HG03159 (cell line): ENCODE data around the gene S100A6.
"Not testable (repeated sequence)": the region's sequence is repeated elsewhere in the genome, so short reads cannot be mapped to it uniquely, and the experiment has no call there.

Source experiments
- ATAC-seq: cut with Tn5 transposase; IDR thresholded peaks from one replicate; pipeline ENCODE4 v1.9.1; 2021; ENCODE audit warnings: mild to moderate bottlenecking, moderate library complexity; ENCODE audit not compliant: unreplicated experiment

Gene S100A6

DNA sequence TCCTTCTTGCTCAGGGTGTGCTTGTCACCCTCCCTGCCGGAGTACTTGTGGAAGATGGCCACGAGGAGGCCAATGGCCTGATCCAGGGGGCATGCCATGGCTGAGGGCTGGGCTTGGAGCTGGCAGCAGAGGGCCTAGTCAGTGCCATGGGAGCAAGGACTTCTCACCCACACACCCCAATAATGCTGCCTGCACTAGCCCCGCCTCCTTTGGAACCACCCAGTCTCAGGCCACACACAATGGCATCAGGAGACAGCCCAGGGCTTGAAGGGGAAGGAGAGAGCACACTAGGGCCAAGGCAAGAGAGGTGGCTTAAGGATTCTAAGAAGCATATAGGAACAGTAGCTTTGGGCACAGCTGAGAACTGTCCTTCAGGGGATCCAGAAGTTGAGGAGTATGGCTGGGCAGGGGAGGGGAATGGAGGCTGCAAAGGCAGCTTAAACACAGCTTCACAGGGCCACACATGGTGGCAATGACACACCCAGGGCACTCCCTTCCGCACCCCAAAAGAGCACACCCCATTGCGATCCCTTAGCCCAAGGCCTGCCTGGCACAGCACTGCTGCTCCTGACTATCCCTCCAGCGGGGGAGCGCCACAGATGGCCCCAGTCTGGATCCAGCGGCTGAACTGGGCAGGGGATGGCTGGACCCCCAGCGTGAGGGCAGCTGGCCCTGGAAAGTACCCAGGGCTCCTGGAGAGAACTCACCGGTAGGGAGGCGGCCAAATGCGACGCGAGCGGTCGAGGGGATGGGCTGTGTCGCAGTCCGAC lies at the start of gene S100A6:
S100A6 (minus strand) TSS at position 750 of the 770 bp plus-strand sequence; CDS start at position 98, 652 bp downstream.
- no peak for ATAC-seq

DNA sequence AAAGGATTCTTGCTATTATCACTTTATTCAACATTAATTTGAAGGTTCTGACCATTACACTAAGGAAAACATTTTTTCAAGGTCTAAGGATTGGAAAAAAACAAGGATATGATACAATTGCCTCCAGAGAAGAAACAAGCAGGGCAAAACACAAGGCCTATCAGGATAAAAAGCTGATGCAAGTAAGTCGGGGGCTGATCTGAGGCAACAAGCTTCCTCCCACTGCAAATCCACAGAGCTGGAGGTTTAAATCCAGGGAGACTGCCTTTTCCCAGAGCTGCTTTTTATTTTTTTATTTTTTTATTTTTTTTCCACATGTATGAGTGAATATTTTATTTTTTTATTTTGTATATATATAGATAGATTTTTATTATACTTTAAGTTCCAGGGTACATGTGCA lies 49.2 kb upstream of the S100A6 start:
- ATAC-seq = no peak

DNA sequence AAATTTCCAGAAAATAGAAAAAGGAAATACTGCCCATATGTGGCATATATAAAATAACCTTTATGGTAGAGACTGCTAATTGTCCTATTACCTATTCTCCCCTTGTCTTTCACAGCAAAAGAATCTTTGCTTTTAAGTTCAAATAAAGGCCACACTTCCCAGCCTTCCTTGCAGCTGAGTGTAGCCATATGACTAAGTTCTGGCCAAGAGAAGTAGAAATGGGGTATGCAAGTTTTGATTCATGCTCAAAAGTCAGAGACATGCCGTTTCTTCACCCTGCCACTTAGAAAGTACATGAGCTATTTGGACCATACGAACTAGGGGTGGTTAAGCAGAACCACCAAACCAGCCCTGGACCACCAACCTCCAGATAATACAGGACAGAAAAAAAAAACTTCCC lies 48.2 kb upstream of the S100A6 start:
- ATAC-seq = no peak

DNA sequence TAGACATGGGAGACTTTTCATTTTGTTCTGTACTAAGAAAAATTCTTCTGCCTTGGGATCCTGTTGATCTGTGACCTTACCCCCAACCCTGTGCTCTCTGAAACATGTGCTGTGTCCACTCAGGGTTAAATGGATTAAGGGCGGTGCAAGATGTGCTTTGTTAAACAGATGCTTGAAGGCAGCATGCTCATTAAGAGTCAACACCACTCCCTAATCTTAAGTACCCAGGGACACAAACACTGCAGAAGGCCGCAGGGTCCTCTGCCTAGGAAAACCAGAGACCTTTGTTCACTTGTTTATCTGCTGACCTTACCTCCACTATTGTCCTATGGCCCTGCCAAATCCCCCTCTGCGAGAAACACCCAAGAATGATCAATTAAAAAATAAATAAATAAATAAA lies 47.7 kb upstream of the S100A6 start:
- not testable (repeated sequence) for ATAC-seq

DNA sequence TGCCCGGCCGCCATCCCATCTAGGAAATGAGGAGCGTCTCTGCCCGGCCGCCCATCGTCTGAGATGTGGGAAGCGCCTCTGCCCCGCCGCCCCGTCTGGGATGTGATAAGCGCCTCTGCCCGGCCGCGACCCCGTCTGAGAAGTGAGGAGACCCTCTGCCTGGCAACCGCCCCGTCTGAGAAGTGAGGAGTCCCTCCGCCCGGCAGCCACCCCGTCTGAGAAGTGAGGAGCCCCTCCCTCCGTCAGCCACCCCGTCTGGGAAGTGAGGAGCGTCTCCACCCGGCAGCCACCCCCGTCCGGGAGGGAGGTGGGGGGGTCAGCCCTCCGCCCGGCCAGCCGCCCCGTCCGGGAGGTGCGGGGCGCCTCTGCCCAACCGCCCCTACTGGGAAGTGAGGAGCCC lies 47.0 kb upstream of the S100A6 start:
- not testable (repeated sequence) for ATAC-seq

DNA sequence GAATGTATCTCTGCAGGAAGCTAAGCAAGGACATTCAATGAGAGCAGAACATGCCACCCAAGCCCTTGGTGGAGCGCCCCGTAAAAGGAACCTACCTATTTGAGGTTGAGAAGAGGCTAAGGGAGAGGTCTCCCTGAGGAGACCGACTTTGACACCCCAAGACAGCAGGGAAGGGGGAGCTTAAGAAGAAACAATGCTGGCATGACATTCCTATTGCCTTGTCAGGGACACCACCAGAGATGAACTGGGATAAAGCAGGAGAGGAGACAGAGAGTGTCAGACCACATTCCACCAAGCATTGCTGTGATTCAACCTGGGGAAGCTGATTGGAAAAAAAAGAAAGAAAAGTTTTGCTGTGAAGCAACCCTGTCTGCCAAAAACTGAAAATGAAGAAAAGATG lies 43.1 kb upstream of the S100A6 start:
- ATAC-seq = no peak

DNA sequence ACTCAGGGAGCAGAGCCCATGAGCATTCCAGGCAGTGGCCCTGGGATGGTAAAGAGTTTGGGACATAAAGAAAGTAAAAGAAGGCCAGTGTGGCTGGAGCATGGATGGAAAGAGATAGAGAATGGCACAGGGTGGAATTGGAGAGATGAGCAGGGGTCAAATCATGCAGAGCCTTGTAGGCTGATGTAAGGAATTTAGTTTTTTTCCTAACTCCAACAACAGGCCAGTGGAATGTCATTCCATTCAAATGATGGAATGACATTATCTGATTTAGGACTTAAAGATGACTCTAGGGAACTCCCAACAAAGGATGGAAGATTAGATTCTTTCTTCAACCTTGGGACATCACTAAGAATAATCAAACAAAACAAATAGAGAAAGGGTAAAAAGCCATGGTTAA lies 42.7 kb upstream of the S100A6 start:
- ATAC-seq = no peak

DNA sequence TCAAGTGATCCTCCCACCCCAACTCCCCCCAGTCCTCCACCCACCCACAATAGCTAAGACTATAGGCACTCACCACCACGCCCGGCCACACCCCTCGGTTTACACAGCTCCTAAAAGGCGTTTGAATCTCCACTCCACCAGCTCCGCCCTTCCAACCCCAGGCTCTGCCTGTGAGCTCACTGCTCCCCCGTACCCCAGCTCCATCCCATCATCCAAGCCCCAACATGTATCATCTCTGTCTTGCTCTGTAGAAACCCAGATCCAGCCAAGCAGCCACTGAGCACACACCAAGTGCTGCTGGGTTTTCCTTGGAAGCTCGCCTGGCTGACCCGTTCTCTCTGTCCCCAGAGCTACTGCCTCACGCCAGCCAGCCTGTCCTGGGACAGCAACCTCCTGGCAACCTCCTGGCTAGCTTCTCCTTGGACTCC lies 41.8 kb upstream of the S100A6 start:
- no peak for ATAC-seq

DNA sequence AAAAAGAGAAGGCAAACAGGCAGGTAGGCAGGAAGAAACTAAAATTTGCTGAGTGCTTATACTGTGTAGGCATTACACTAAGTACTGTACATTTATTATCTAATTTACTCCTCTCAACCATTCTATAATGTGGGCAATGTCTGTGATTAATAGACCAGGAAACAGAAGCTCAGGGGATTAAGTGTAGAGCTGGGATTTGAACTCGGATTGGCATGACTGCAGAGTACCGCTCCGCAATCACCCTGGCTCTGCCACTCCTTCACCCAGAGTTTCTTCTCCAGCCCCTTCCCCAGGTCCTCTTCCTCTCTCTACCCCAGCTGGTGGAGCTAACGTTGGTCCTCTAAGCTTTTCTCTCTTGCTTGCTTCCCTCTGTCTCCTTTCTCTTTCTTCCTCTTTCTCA lies 41.3 kb upstream of the S100A6 start:
- no peak for ATAC-seq

DNA sequence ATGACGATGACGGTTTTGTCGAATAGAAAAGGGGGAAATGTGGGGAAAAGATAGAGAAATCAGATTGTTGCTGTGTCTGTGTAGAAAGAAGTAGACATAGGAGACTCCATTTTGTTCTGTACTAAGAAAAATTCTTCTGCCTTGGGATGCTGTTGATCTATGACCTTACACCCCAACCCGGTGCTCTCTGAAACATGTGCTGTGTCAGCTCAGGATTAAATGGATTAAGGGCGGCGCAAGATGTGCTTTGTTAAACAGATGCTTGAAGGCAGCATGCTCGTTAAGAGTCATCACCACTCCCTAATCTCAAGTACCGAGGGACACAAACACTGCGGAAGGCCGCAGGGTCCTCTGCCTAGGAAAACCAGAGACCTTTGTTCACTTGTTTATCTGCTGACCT lies 39.7 kb upstream of the S100A6 start:
- ATAC-seq = not testable (repeated sequence)

DNA sequence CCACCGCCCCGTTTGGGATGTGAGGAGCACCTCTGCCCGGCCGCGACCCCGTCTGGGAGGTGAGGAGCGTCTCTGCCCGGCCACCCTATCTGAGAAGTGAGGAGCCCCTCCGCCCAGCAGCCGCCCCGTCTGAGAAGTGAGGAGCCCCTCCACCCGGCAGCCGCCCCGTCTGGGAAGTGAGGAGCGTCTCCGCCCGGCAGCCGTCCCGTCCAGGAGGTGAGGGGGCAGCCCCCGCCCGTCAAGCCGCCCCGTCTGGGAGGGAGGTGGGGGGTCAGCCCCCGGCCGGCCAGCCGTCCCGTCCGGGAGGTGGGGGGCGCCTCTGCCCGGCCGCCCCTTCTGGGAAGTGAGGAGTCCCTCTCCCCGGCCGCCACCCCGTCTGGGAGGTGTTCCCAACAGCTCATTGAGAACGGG lies 39.3 kb upstream of the S100A6 start:
- not testable (repeated sequence) for ATAC-seq

DNA sequence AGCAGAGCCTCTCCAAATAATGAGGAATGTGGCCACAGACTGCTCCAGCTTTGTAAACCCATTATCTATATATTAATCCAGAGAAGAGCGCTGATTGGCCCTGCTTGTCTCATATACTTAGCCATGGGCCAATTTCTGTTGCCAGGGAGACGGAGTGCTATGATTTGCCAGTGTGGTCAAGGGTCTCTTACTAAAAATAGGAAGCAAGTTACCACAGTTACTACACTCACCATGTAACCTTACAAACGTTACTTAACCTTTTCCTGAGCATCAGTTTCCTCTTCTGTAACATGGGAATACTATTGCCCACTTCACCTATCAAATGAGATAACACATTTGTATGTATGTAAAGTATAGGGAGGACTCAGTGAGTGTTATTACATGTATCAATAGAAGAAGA lies 37.6 kb upstream of the S100A6 start:
- ATAC-seq = no peak

DNA sequence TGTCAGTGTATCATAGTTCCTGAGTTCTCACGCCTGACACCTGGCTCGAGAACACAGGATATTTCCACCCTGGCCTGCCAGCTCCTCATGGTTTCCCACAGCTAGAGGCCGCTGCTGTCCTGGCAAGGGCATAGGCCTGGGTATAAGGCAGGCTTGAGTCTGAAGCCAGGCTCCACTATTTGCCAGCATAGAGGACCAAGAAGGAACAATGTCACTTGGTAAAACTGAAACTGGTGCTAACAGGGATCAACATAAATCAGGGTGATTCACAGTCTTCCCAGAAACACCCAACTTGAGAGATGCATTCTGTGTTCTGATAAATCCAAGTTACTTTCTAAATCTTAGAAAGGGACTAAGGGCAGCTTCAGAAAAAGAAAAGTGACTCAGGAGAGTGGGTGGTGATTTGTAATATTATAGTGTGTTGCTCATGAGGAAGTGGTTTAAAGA lies 36.8 kb upstream of the S100A6 start:
- ATAC-seq = no peak

DNA sequence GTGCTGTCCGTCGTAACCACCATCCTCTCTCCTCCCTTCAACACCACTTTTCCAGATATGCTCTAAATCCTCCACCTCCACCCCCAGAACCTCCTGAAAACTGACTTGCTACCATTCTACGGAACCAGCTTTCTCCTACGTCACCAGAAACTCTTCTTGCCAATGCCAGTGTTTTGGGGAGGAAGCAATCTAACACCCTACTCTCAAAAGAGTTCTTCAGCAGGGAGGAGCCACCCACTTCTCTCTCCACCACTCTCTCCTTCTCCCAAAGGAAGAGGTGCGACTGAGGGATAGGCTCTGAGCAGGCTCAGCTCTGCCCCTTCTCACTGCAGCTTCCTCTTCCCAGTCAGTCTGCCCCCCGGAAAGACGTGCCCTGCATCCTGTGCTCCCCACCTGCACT lies 35.9 kb upstream of the S100A6 start:
- ATAC-seq = no peak

DNA sequence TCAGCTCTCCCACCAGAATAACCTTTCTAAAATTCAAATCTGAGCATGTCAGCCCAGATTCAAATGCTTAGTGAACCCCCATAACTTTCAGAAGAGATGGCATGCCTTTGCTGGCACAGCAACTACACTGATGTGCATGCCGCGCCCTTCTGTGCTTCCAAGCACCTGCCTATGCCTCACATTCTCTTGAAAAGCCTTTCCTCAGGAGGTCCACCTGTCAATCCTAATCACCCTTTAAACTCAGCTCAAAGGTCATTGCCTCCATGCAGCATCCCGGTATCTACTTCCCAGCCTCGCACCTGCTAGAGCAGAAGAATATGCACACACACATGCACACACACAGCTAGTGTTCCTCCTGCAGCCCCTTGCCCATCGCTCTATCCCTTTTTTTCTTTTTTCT lies 35.1 kb upstream of the S100A6 start:
- ATAC-seq = no peak

DNA sequence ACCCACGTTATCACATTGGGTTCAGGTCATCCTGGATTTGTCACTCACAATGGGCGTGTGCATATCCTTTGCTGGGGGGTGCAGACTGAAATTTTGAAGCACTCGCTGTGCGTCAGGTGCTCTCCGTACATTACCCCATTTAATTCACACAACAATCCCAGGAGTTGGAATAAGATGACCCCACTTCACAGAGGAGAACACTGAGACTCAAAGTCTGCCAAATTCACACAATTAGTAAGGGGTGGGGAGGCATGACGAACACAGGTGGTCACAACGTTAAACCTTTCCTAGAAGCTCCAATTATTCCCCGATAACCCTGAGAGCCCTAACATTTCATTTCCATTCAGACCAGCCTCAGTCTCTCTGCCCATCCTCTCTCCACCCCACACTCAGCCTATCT lies 33.7 kb upstream of the S100A6 start:
- no peak for ATAC-seq

DNA sequence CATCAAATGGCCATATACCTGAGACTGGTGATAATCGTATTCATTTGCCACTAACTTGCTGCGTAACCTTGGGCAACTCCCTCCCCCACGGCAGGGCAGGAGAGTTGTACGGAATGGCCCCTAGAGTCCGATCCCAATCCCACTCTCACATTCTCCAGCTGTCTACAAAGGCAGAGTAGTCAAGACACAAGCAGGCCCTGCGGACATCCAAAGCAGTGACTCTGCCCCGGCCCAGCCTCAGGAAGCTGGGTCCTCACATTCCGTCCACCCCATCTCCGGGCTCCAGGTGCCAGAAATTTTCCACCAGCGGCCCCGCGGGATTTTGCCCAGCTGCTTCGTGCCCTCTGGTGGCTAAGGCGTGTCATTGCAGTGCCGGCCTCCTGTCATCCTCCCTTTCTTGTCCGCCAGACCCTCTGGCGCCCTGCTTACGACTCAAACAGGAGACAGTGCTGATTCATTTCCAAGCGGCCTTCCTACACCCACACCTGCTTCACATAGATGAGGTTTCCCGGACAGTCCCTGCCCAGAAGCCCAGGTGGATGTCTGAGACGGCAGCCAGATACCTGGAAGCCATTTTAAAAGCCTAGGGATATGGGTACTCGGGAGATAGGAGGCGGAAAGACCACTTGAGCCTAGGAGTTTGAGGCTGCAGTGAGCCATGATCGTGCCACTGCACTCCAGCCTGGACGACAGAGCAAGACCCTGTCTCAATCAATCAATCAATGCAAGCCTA lies 32.7 kb upstream of the S100A6 start:
- ATAC-seq = no peak

DNA sequence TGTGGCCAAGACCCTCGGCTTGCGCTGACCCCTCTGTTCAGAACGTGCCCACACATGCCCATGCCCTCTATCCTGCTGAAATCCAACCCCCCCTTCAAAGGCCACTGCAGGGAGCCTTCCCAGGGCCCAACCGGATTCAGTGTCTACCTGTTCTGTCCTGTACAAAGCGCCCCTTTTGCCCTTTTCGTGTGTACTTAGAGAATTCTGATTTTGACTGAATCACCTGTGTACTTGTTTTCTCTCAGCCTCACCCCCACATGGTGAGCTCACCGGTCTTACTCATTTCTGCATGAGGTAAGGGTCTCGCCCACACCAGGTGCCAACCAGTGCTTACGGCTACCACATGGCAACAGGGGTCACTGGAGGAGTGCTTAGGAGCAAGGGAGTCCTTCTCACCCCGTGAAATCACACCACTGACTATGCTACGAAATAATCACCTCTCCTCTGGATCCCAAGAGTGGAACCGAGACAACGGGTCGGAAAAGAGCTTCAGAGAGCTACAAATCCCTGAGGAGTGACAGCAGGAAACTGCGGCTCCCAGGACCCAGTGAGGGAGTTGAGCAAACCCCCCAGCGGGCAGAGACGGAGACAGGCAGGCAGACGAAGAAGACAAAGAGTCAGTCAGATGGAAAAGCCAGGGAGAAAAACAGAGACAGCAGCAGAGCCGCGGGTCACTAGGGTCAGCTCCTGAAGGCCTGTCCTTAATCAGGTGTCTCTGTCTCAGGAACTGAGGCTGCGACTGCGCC lies 32.0 kb upstream of the S100A6 start:
- no peak for ATAC-seq

DNA sequence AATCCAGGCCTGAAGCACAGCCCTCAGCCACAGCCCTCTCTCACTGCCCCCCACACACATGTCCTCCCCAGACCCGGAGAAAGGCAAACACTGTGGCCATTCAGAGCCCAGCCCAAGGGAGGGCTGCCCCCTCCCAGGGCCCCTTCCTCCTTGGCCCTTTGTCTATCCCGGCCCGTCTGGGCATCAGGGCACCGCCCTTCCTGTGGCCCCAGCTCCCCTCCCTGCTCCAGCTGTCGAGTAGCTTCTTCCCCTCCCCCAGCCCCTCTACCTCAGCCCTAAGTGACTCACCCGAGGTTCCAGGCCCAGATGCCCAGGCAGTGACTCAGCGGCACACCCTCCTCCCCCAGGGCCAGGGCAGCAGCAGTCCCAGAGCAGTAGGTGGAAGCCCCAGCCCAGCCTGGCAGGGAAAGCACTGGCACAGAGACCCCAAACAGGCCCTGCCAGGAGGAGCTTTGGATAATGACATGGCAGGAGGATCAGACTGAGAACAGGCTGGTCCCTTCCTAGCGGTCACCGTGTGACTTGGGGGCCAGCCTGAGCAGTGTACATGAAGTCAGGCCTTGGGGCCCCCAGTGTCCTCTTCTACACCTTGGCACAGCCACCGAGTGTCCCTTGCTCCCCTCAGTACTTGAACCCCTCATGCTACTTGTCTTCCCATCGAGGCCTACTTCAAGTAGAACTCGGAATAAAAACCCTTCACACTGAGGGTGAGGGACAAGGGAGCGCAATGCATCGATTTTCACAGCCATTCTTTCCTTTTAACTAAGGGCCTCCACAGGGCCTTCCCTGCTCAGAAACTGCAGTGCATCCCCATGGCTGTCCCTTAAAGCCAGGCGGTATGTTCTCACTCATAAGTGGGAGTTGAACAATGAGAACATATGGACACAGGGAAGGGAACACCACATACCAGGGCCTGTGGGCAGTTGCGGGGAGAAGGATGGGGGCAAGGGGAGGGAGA lies 30.9 kb upstream of the S100A6 start:
- no peak for ATAC-seq
